SKM-1 (cell line): ENCODE measurements around the gene FGD5.
A peak's percentile ranks its signal among the peaks of the same experiment; 100 is the strongest.

Source experiments
- DNase-seq: peaks from one replicate; lab custom pipeline; 2025; ENCODE audit not compliant: unreplicated experiment; lab: John Stamatoyannopoulos, UW

Gene FGD5

GRCh38 chr3:14923476-14923875 lies 104.7 kb downstream of the FGD5 start:
- no peak for DNase-seq

- peak; percentile 13 for DNase-seq
These were observed 107.2 kb downstream of the FGD5 start for GRCh38 chr3:14925729-14926591.

- DNase-seq = no peak
These were observed 107.8 kb downstream of the FGD5 start for GRCh38 chr3:14926592-14926991.

DNA sequence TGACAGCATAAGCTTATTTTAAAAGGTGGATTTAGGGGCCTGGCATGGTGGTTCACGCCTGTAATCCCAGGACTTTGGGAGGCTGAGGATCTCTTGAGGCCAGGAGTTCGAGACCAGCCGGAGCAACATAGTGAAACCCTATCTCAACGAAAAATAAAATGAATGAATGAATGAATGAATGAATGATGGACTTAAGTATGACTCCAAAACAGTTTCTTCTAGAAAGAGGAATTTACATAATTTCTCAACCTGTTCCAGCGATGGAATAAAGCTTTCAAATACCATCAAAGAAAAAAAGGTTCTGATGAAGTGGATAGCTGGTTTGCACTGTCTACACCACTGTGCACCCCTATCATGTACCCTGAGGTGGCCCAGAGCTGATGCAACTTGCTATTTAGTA lies 108.5 kb downstream of the FGD5 start:
- DNase-seq = no peak

- DNase-seq = no peak
These were observed 110.7 kb downstream of the FGD5 start for GRCh38 chr3:14929310-14930074.

GRCh38 chr3:14933820-14934425 lies 115.2 kb downstream of the FGD5 start:
- no peak for DNase-seq

- no peak for DNase-seq
These were observed 117.0 kb downstream of the FGD5 start for GRCh38 chr3:14935592-14936345.

DNA sequence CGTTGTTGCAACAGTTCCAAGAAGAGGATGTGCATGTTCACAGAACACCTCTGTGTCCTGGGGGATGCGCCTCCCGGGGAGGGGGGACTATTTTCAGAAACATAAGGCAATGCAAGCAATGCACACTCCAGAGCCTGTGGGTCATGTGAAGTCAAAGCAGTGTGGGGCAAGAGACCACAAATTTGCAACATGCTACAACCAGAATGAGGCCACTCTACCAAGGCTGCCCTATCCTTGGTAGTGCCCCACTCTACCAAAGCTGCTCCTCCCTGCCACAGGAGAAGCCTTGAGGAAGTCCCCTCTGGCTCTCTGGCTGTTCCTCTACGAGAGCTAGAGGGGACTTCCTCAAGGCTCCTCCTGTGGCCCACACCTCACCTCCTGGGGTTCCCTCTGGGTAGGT lies 120.2 kb downstream of the FGD5 start:
- DNase-seq = peak; percentile 41

GRCh38 chr3:14941871-14942270 lies 123.1 kb downstream of the FGD5 start:
- no peak for DNase-seq

- no peak for DNase-seq
These were observed 124.3 kb downstream of the FGD5 start for GRCh38 chr3:14943042-14943441.

DNA sequence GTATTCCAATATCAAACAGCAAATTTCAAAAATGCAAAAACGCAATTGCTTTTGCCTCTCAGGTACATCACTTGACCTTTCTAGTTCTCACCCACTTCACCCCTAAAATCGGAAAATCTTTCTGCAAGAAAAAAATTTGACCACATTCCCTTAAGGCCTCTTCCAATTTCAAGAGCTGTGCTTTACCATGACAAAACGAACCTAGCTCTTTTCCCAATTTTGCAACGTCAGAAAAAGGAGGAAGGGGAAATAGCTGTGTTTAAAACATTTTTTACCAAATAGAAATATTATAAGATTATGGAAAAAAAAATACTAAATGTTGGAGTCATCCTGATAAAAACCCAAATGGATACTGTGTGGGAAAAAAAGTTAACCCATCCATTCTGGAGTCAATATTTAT lies 127.5 kb downstream of the FGD5 start:
- DNase-seq = no peak

DNA sequence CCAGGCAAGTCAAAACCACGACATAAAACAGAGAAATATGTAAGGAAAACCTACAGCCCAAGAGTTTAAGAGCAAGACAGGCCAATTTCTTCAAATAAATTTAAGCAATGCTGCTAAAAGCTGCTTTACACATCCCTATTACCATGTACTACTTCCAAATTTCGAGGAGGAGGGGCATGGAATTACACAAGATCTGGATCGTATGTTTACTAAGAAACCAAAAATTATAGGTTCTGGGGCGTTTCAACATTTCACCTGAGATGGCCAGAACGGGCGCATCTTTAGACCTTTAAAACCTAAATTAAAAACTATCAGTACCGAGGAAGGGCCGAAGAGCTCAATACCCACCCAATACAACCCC lies 128.0 kb downstream of the FGD5 start:
- no peak for DNase-seq

GRCh38 chr3:14947100-14947885 lies 128.5 kb downstream of the FGD5 start, which contains the start of gene NR2C2:
Gene NR2C2, plus strand, starts transcription at chr3:14947583. Its CDS starts 56,332 bp downstream, at chr3:15003915.
- DNase-seq = peak; percentile 70

GRCh38 chr3:14947886-14948608 lies 129.3 kb downstream of the FGD5 start:
- peak; percentile 95 for DNase-seq

DNA sequence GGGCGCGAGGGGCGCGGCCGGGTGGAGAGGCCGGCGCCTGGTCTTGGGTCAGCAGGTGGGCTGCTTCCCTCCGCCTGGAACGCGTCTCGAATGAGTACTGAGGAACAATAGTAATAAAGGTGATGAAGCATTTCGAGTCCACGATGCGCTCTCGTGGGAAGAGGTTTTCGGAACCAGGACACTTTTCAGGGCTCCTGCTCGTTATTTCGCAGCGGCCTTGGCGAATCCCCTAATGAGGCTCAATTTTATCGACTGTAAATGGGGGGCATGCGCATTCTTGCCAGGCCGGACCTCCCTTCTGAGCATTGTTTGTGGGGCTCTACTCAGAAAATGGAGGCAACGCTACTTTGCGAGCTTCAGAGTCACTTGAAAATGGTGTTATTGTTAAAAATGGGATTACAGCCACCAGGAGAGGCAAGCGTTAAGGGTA lies 129.9 kb downstream of the FGD5 start:
- DNase-seq = no peak

GRCh38 chr3:14949126-14949525 lies 130.4 kb downstream of the FGD5 start:
- DNase-seq = no peak

DNA sequence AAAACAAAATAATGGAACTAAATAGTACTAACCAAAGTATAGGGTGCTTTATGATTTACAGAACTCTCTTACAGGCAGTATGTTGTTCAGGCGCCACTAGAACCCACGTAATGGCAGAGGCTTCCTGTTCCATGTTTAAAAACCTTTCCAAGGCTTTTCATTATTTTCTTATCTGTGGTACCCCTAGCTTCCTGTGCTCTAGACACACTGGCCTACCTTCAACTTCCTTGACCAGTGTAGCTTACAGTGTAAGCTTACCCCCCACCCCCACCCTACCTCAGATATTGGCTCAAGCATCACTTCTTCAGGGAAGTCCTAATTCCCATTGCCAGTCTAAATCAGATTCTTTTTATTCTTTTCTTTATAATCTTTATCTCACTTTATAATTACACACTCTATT lies 131.5 kb downstream of the FGD5 start:
- DNase-seq = no peak

DNA sequence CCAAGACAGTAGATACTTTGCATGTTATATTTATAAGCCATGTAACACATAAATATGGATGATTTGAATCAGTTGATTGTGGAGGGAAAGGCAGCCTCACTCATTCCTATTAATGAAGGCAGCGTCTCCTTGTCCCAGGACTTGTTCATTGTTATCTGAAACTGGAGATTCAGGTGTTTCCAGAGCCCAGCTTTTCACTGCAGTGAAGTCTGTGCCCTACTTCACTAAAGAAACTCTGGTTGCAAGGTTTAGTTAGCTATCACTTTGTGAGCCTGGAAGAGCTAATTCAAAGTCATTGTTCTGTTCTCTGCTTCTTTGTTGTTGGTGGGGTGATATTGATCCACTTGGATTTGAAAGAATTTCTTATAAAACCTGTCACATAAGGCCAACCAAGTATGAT lies 138.4 kb downstream of the FGD5 start:
- DNase-seq = no peak

GRCh38 chr3:14957925-14958324 lies 139.2 kb downstream of the FGD5 start:
- no peak for DNase-seq
